Measurements from ENCODE around the gene LAG3.

The LAG3 gene

DNA sequence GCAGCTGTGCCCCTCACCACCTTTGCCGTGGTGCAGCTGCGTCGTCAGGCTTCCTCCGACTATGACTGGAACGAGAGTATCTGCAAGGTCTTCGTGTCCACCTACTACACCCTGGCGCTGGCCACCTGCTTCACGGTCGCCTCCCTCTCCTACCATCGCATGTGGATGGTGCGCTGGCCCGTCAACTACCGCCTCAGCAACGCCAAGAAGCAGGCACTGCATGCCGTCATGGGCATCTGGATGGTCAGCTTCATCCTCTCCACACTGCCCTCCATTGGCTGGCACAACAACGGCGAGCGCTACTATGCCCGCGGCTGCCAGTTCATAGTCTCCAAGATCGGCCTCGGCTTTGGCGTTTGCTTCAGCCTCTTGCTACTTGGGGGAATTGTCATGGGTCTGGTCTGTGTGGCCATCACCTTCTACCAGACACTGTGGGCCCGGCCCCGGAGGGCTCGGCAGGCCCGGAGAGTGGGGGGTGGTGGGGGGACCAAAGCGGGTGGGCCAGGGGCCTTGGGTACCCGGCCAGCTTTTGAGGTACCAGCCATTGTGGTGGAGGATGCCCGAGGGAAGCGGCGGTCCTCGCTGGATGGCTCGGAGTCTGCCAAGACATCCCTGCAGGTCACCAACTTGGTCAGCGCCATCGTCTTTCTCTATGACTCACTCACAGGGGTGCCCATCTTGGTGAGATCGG is 51.9 kb downstream of the LAG3 start:
- no peak for DNase-seq (ENCODE audit: low spot score)
- Mint-ChIP-seq H3K27me3 (ENCODE audit: low read depth) (peaks cover 48% of the 10 kb centered on the region), H3K27ac (no peak overlapping the region), H3K4me3 (no peak overlapping the region), H3K36me3 (ENCODE audit: low read depth) (peaks cover 9% of the 10 kb centered on the region), H3K4me1 (ENCODE audit: low read depth) (peaks cover 29% of the 10 kb centered on the region), H3K9me3 (no peaks in the 10 kb centered on the region)

DNA sequence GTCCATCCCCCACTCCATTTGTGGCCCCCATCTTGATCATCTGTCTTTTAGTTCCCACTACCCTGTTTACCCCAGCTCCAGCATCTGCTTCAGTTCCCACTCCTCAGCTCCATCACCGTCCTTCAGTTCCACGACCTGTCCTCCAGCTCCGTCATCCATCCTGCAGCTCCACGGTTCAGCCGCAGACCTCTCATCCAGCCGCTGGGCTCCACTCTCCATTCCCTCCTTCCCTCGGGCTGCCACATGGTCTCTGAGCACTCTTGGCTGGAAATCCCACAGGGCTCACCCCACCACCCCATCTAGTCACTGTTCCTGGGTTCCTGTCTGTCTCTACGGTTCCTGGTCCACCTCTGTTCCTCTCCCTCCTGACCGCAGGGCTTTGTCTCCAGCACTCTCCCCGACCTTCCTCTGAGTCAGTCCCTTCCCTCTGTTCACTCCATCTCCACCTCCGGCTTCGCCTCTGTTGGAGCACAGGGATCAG is 52.6 kb downstream of the LAG3 start:
- Mint-ChIP-seq H3K9me3 (no peaks in the 10 kb centered on the region), H3K4me1 (ENCODE audit: low read depth) (peaks cover 31% of the 10 kb centered on the region), H3K4me3 (no peak overlapping the region), H3K36me3 (ENCODE audit: low read depth) (peaks cover 3% of the 10 kb centered on the region), H3K27ac (no peak overlapping the region), H3K27me3 (ENCODE audit: low read depth) (peaks cover 53% of the 10 kb centered on the region)
- DNase-seq (ENCODE audit: low spot score), result no peak

DNA sequence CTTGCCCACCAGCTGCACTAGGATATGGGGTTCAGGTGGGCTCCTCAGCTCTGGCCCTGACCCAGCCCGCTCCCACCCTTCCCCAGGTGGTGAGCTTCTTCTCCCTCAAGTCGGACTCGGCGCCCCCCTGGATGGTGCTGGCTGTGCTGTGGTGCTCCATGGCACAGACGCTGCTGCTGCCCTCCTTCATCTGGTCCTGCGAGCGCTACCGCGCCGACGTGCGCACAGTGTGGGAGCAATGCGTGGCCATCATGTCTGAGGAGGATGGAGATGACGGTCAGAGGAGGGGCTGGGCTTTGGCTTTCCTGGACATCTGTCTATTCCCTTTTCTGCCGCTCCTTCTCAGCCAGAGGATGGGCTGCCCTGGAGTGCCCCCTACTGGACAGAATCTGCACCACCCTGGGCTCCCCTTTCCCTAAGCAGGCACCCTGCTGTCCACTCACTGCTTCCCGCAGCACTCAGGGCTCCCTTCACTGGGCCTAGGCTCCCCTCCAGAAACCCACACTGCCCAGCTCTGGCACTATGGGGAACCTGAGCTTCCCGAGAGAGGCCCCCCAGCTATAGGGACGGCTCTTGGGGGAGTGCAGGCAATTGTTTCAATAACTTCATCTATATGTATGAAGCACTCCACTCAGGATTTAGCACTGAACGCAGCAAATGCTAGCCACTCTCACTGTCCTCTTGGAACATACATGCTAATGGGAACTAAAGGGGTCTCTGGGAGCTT is 53.2 kb downstream of the LAG3 start:
- peak; percentile 74 for DNase-seq (ENCODE audit: low spot score)
- Mint-ChIP-seq H3K4me1 (ENCODE audit: low read depth) (peaks cover 30% of the 10 kb centered on the region), H3K9me3 (no peaks in the 10 kb centered on the region), H3K4me3 (no peak overlapping the region), H3K36me3 (ENCODE audit: low read depth) (peaks cover 1% of the 10 kb centered on the region), H3K27me3 (ENCODE audit: low read depth) (peaks cover 57% of the 10 kb centered on the region), H3K27ac (peak overlapping the region; percentile 9)

DNA sequence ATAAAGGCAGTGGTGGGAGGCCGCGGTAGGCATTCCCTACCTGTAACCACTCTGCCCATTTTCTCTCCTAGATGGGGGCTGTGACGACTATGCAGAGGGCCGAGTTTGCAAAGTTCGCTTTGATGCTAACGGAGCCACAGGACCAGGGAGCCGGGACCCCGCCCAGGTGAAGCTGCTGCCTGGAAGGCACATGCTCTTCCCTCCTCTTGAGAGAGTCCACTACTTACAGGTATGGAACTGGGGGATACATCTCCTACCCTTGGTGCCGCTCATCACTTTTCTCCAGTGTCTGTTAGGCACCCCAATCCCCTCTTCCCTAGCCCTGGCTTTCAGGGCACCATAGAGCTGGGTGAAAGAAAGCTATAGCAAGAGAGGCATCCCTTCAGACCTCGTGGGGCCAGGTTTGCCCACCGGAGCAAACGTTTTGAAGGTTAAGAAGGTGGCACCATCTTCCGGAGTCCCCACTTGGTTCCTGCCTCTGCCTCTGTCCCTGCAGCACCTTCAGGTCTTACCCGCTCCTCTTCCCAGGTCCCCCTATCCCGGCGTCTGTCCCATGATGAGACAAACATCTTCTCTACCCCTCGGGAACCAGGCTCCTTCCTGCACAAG is 53.9 kb downstream of the LAG3 start:
- H3K27me3 Mint-ChIP-seq (ENCODE audit: low read depth), result peaks cover 63% of the 10 kb centered on the region

DNA sequence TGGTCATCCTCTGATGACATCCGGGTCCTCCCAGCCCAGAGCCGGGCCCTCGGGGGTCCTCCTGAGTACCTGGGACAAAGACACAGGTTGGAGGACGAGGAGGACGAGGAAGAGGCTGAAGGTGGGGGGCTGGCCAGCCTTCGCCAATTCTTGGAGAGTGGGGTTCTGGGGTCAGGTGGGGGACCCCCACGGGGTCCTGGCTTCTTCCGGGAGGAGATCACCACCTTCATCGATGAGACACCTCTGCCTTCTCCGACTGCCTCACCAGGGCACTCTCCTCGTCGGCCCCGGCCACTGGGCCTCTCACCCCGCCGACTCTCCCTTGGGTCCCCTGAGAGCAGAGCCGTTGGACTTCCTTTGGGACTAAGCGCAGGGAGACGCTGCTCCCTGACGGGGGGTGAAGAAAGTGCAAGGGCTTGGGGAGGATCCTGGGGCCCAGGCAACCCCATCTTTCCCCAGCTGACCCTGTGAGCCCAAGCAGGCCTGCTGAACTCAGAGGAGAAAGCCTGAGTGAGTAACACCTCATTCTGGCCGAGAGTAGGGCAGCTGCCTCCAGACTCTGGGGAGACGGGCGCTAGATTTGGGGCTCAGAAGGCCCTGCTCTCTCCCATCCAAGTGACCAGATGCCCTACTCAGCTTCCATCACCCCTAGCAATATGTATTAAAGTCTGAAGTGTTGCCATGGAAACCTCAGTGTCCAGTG is 54.6 kb downstream of the LAG3 start:
- Mint-ChIP-seq H3K4me3 (peak overlapping the region; percentile 55), H3K36me3 (ENCODE audit: low read depth) (no peaks in the 10 kb centered on the region), H3K27ac (peak overlapping the region; percentile 10), H3K27me3 (ENCODE audit: low read depth) (peaks cover 61% of the 10 kb centered on the region), H3K4me1 (ENCODE audit: low read depth) (peaks cover 21% of the 10 kb centered on the region), H3K9me3 (no peaks in the 10 kb centered on the region)
- no peak for DNase-seq (ENCODE audit: low spot score)

More for the DNA sequence above, 53.9 kb downstream of the LAG3 start:
- H3K36me3 Mint-ChIP-seq (ENCODE audit: low read depth), result no peaks in the 10 kb centered on the region
- peaks cover 23% of the 10 kb centered on the region for H3K4me1 Mint-ChIP-seq (ENCODE audit: low read depth)
- DNase-seq (ENCODE audit: low spot score), result no peak
- no peak overlapping the region for H3K27ac Mint-ChIP-seq
- no peaks in the 10 kb centered on the region for H3K9me3 Mint-ChIP-seq
- H3K4me3 Mint-ChIP-seq, result no peak overlapping the region

DNA sequence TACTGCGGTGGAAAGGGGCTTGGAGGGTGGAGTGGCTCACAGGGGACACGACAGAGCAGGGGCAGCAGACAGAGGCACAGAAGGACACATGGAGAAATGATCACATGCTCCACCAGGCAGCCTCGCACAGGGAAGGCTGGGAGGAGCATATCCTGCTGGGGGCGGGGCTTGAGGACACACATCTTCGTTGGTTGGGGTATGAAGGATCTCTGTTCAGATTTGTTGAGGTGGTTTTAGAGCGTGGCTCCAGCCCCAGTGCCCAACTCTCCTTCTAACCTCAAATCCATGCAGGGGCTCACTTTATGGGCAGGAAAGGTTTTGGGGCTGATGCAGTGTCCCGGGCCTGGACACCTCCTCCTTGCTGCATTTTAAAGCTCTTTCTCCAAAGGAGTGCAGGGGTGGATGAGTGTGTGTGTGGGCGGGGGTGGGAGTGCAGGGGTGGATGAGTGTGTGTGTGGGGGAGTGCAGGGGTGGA is 55.2 kb downstream of the LAG3 start:
- peak overlapping the region; percentile 55 for H3K4me3 Mint-ChIP-seq
- peaks cover 55% of the 10 kb centered on the region for H3K27me3 Mint-ChIP-seq (ENCODE audit: low read depth)
- no peaks in the 10 kb centered on the region for H3K9me3 Mint-ChIP-seq
- no peaks in the 10 kb centered on the region for H3K36me3 Mint-ChIP-seq (ENCODE audit: low read depth)
- H3K4me1 Mint-ChIP-seq (ENCODE audit: low read depth), result peaks cover 19% of the 10 kb centered on the region
- DNase-seq (ENCODE audit: low spot score), result peak; percentile 53
- H3K27ac Mint-ChIP-seq, result peak overlapping the region; percentile 10

Data from T-helper 2 cell treated with Interferon-gamma antibody and Interleukin-4, amounts not matched to agents 5 μg/mL and 100 μg/mL, for 36 hours (primary cell).